ENCODE results near the gene OTUB1. TPM values are rescaled to one million over a fixed set of nuclear protein-coding genes. Genes with fewer than 3 reads are reported as not detected.

The OTUB1 gene
- polyA plus RNA-seq, 2 donors, result 54.6 to 91.5 TPM

DNA sequence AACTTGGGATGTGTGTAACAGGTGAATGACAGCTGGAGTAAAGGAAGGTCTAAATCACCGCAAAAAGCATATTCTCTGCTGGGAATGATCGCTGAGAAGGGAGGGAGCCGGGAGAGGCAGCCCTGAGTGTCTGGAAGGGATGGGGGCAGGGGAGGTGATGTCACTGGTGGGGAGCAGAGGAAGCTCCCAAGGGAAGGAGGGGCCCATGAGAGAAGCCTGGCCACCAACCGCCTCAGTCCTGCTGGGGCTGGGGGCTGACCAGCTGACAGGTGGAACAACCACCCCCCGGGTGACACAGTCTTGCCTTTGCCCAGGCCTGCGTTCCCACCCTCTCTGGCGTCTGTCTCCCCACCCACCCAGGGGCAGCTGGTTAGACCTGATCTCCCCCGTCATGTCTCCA lies 43.5 kb downstream of the OTUB1 start:
- Histone ChIP-seq H3K4me1 (ENCODE audit: control insufficient read depth in 2 of 2, insufficient read depth in 2 of 2, low read length in 1 of 2) (peaks cover 0 to 3% of the 10 kb centered on the region in 2 donors), H3K4me3 (ENCODE audit: low read depth in 1 of 2, low read length in 2 of 2) (no peak overlapping the region), H3K9me3 (ENCODE audit: control insufficient read depth in 2 of 2, insufficient read depth in 1 of 2, low read depth in 1 of 2, low read length in 1 of 2) (no peaks in the 10 kb centered on the region), H3K36me3 (ENCODE audit: control insufficient read depth in 2 of 2, insufficient read depth in 2 of 2, low read length in 1 of 2) (no peaks in the 10 kb centered on the region), H3K27me3 (ENCODE audit: control insufficient read depth in 1 of 2, insufficient read depth in 2 of 2, low read length in 2 of 2) (no peaks in the 10 kb centered on the region), H3K27ac (ENCODE audit: low read depth in 2 of 2, low read length in 1 of 2) (no peak overlapping the region)
- WGBS, 2 donors, result 80 to 83% methylated on average over 5 to 8 of the region's 8 CpGs

DNA sequence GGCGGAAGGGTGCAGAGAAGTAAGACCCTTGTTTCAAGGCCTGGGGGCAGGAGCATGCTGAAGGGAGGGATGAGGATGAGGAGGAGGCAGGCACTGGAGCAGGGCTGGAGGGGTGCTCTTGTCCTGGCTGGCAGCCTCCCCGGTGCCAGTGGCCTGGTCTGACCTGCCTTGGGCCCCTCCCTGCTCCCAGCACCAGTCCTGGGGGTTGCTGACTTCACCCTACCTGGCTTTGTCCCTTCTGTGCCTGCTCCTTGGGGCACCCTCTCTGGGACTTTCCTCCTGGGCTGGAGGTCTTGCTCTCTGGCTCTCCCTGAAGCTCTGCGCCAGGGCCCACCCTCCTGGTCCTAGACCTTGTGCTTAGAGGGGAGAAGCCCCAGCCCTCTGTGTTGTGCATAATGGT lies 44.8 kb downstream of the OTUB1 start:
- Histone ChIP-seq H3K27ac (ENCODE audit: low read depth in 2 of 2, low read length in 1 of 2) (no peak overlapping the region), H3K4me3 (ENCODE audit: low read depth in 1 of 2, low read length in 2 of 2) (no peak overlapping the region), H3K36me3 (ENCODE audit: control insufficient read depth in 2 of 2, insufficient read depth in 2 of 2, low read length in 1 of 2) (no peaks in the 10 kb centered on the region), H3K4me1 (ENCODE audit: control insufficient read depth in 2 of 2, insufficient read depth in 2 of 2, low read length in 1 of 2) (peaks cover 0 to 6% of the 10 kb centered on the region in 2 donors), H3K9me3 (ENCODE audit: control insufficient read depth in 2 of 2, insufficient read depth in 1 of 2, low read depth in 1 of 2, low read length in 1 of 2) (no peaks in the 10 kb centered on the region), H3K27me3 (ENCODE audit: control insufficient read depth in 1 of 2, insufficient read depth in 2 of 2, low read length in 2 of 2) (peaks cover 0 to 6% of the 10 kb centered on the region in 2 donors)
- 77 to 82% methylated on average over 3 of the region's 3 CpGs for WGBS, 2 donors

DNA sequence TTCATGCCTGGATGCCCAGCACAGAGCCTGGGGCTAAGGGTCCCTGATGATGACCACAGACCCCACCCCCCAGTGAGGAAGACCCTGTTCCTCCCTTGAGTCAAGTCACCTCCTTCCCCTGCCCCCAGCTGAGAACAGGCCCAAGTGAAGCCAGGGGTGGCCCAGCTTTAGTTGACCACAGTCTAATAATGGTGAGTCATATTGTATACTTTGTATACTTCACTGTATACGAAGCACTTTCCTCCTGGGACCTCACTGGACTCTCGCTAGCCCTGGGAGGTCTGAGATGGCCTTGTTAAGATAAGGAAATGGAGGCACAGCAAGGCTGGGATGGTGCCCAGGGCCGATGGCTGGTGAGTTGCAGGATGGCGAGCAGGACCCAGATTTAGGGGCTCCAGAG lies 45.8 kb downstream of the OTUB1 start:
- H3K27me3 ChIP-seq (ENCODE audit: control insufficient read depth in 1 of 2, insufficient read depth in 2 of 2, low read length in 2 of 2), result peaks cover 0 to 13% of the 10 kb centered on the region in 2 donors

DNA sequence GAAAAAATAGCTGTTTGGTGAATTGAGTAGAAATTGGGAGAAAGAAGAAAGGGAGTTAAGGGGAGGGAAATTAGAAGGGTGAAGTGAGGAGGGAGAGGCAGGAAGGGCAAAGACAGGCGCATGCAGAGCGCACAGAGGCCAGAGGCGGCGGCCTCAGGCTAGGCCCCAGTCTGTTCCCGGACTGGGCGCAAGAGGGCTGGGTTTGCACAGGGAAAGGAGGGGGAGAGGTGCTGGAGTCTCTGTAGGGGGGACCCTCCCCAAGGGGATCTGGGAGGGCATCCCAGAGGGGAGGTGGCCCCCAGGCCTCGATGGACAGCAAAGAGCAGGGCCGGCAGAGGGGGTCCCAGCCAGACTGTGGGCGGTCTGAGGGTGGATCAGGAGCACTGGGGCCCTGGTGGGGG lies 48.2 kb downstream of the OTUB1 start:
- H3K27me3 ChIP-seq (ENCODE audit: control insufficient read depth in 1 of 2, insufficient read depth in 2 of 2, low read length in 2 of 2), result peaks cover 0 to 13% of the 10 kb centered on the region in 2 donors
- H3K27ac ChIP-seq (ENCODE audit: low read depth in 2 of 2, low read length in 1 of 2), result no peak overlapping the region
- WGBS, 2 donors, result 63 to 68% methylated on average over 8 to 9 of the region's 9 CpGs
- H3K36me3 ChIP-seq (ENCODE audit: control insufficient read depth in 2 of 2, insufficient read depth in 2 of 2, low read length in 1 of 2), result no peaks in the 10 kb centered on the region
- H3K4me1 ChIP-seq (ENCODE audit: control insufficient read depth in 2 of 2, insufficient read depth in 2 of 2, low read length in 1 of 2), result peaks cover 0 to 3% of the 10 kb centered on the region in 2 donors
- no peak overlapping the region for H3K4me3 ChIP-seq (ENCODE audit: low read depth in 1 of 2, low read length in 2 of 2)
- H3K9me3 ChIP-seq (ENCODE audit: control insufficient read depth in 2 of 2, insufficient read depth in 1 of 2, low read depth in 1 of 2, low read length in 1 of 2), result peaks cover 0 to 4% of the 10 kb centered on the region in 2 donors

More for the DNA sequence above, 45.8 kb downstream of the OTUB1 start:
- no peak overlapping the region for H3K4me3 ChIP-seq (ENCODE audit: low read depth in 1 of 2, low read length in 2 of 2)
- WGBS, 2 donors, result 78 to 88% methylated on average over 4 of the region's 4 CpGs
- H3K9me3 ChIP-seq (ENCODE audit: control insufficient read depth in 2 of 2, insufficient read depth in 1 of 2, low read depth in 1 of 2, low read length in 1 of 2), result no peaks in the 10 kb centered on the region
- H3K27ac ChIP-seq (ENCODE audit: low read depth in 2 of 2, low read length in 1 of 2), result no peak overlapping the region
- no peaks in the 10 kb centered on the region for H3K36me3 ChIP-seq (ENCODE audit: control insufficient read depth in 2 of 2, insufficient read depth in 2 of 2, low read length in 1 of 2)
- H3K4me1 ChIP-seq (ENCODE audit: control insufficient read depth in 2 of 2, insufficient read depth in 2 of 2, low read length in 1 of 2), result peaks cover 0 to 6% of the 10 kb centered on the region in 2 donors

DNA sequence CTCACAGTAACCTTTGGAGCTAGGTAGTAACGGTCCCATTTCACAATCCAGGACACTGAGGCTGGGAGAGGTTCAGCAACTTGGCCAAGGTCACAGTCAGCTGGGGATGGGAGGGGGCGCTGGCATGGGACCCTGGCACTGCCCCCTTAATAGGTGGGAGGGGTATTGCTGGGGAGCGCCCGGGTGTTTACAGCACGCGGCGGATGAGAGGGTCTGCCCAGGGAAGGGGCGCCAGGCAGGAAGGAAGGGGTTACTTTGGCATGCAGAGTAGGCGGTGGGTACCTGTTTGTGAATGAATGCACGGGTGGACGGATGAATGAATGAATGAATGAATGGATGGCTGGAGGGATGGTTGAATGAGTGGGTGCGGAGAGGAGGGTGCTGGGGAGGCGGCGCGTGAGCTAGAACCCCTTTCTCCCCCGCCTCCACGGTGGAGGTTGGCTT lies 48.9 kb downstream of the OTUB1 start:
- Histone ChIP-seq H3K27me3 (ENCODE audit: control insufficient read depth in 1 of 2, insufficient read depth in 2 of 2, low read length in 2 of 2) (peaks cover 0 to 13% of the 10 kb centered on the region in 2 donors), H3K4me1 (ENCODE audit: control insufficient read depth in 2 of 2, insufficient read depth in 2 of 2, low read length in 1 of 2) (peaks cover 0 to 3% of the 10 kb centered on the region in 2 donors), H3K36me3 (ENCODE audit: control insufficient read depth in 2 of 2, insufficient read depth in 2 of 2, low read length in 1 of 2) (no peaks in the 10 kb centered on the region), H3K9me3 (ENCODE audit: control insufficient read depth in 2 of 2, insufficient read depth in 1 of 2, low read depth in 1 of 2, low read length in 1 of 2) (peaks cover 0 to 4% of the 10 kb centered on the region in 2 donors), H3K4me3 (ENCODE audit: low read depth in 1 of 2, low read length in 2 of 2) (peak overlapping the region in 1 of 2 donors; percentile 48), H3K27ac (ENCODE audit: low read depth in 2 of 2, low read length in 1 of 2) (no peak overlapping the region)
- 10 to 11% methylated on average over 16 to 17 of the region's 17 CpGs for WGBS, 2 donors

DNA sequence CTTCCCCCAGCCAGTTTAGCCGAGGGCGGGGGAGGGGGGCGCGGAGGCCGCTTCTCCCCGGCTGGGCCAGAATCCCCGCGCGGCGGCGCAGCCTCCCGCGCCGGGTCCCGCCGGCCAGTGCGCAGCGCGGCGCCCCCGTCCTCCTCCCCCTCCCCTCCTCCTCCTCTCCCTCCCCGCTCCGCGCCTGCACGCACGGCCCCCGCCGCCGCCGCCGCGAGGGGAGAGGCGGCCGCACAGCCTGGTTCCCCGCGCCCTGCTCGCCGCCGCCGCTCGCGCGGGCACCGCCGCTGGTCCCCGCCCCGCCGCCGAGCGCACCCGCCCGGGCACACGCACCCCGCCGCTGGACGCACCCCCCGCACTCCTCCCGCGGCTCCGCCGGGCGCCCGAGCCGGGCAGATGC lies 49.3 kb downstream of the OTUB1 start, which contains the start of gene FLRT1:
Gene FLRT1 (plus strand): TSS at position 356 of the 400 bp plus-strand sequence. CDS start 80,337 bp downstream, outside the sequence.
- peaks cover 0 to 13% of the 10 kb centered on the region in 2 donors for H3K27me3 ChIP-seq (ENCODE audit: control insufficient read depth in 1 of 2, insufficient read depth in 2 of 2, low read length in 2 of 2)
- H3K36me3 ChIP-seq (ENCODE audit: control insufficient read depth in 2 of 2, insufficient read depth in 2 of 2, low read length in 1 of 2), result no peaks in the 10 kb centered on the region
- peaks cover 0 to 3% of the 10 kb centered on the region in 2 donors for H3K4me1 ChIP-seq (ENCODE audit: control insufficient read depth in 2 of 2, insufficient read depth in 2 of 2, low read length in 1 of 2)
- no peak within 1 kb of the TSS for H3K27ac ChIP-seq (ENCODE audit: low read depth in 2 of 2, low read length in 1 of 2)
- WGBS, 2 donors, result 1 to 7% methylated on average over 3 to 52 of the region's 64 CpGs
- peaks cover 0 to 4% of the 10 kb centered on the region in 2 donors for H3K9me3 ChIP-seq (ENCODE audit: control insufficient read depth in 2 of 2, insufficient read depth in 1 of 2, low read depth in 1 of 2, low read length in 1 of 2)
- H3K4me3 ChIP-seq (ENCODE audit: low read depth in 1 of 2, low read length in 2 of 2), result peak within 1 kb of the TSS; percentile 30 to 48

DNA sequence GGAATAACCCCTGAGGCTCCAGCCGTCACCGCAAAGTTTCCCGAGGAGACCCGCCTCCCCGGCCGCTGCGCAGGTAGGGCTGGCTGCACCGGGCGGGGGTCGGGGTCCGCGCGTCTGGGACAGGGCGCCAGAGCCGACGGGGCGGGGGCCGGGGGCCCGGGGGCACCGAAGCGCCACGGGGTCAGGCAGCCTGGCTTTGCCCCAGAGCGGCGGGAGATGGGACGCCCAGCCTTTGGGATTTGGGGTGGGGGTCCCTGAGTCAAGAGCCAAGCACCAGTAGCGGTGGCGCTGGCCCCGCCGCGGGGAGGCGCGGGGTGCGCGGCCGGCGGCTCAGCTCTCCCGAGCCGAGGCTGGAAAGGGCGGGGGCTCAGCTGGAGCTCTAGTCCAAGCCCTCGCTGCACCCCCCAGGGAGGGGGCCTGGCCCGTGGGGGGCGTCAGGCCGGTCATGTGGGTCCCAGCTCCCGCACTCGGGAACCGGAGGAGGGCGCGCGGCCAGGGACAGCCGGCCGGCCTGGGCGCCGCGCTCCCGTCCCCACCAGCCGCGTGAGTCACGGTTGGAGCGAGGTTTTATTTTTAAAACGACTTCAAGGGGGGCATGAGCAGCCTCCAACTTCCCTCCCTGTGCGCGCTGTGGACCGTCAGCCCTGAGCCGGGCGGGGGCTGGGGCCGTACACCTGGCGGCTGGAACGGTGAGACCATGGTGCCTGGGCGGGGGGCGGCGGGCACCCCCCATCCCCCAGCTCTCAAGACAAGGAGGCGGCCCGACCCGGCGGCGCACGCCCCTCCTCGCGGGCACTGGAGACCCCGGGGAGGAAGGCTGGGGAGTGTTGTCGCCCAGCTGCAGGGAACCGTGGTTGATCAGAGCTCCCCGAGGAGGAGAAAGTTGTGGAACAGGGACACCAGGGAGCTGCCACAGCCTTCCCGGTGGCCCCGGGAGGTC lies 50.1 kb downstream of the OTUB1 start:
- 2% methylated on average over 61 to 85 of the region's 85 CpGs for WGBS, 2 donors
- H3K27ac ChIP-seq (ENCODE audit: low read depth in 2 of 2, low read length in 1 of 2), result no peak overlapping the region
- peak overlapping the region; percentile 30 to 48 for H3K4me3 ChIP-seq (ENCODE audit: low read depth in 1 of 2, low read length in 2 of 2)
- H3K4me1 ChIP-seq (ENCODE audit: control insufficient read depth in 2 of 2, insufficient read depth in 2 of 2, low read length in 1 of 2), result peaks cover 0 to 3% of the 10 kb centered on the region in 2 donors
- H3K27me3 ChIP-seq (ENCODE audit: control insufficient read depth in 1 of 2, insufficient read depth in 2 of 2, low read length in 2 of 2), result peaks cover 0 to 13% of the 10 kb centered on the region in 2 donors
- no peaks in the 10 kb centered on the region for H3K36me3 ChIP-seq (ENCODE audit: control insufficient read depth in 2 of 2, insufficient read depth in 2 of 2, low read length in 1 of 2)
- peaks cover 0 to 4% of the 10 kb centered on the region in 2 donors for H3K9me3 ChIP-seq (ENCODE audit: control insufficient read depth in 2 of 2, insufficient read depth in 1 of 2, low read depth in 1 of 2, low read length in 1 of 2)

DNA sequence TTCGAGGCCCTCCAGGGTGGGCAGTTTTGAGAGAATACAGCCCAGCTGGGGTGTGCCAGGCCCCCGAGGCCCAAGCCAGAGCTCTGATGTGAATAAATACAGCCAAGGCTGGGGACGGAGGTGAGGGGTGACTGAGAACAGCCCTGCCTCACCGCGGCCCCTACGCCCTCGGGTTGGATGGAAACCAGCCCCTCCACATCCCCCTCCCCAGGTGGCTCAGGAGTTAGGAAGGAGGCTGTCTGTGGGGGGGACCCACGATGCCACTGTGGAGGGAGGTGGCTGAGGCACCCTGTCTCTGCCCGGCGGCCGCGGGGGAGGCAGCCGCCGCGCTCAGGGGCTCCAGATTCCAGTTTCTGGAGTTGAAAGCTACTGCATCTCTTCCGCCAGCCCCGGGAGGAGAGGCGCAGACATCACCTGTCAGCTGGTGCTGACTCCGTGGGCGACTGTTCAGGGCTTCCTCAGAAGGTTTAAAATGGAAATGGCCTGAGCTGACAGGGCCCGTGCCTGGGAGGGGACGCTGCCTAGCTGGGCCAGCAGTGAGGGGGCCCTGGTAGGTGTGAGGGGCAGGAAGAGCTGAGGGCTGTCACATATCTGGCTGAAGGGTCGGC lies 50.9 kb downstream of the OTUB1 start:
- peaks cover 0 to 3% of the 10 kb centered on the region in 2 donors for H3K4me1 ChIP-seq (ENCODE audit: control insufficient read depth in 2 of 2, insufficient read depth in 2 of 2, low read length in 1 of 2)
- H3K27ac ChIP-seq (ENCODE audit: low read depth in 2 of 2, low read length in 1 of 2), result no peak overlapping the region
- peaks cover 0 to 4% of the 10 kb centered on the region in 2 donors for H3K9me3 ChIP-seq (ENCODE audit: control insufficient read depth in 2 of 2, insufficient read depth in 1 of 2, low read depth in 1 of 2, low read length in 1 of 2)
- WGBS, 2 donors, result 28 to 38% methylated on average over 21 to 23 of the region's 23 CpGs
- peaks cover 0 to 13% of the 10 kb centered on the region in 2 donors for H3K27me3 ChIP-seq (ENCODE audit: control insufficient read depth in 1 of 2, insufficient read depth in 2 of 2, low read length in 2 of 2)
- H3K4me3 ChIP-seq (ENCODE audit: low read depth in 1 of 2, low read length in 2 of 2), result no peak overlapping the region
- H3K36me3 ChIP-seq (ENCODE audit: control insufficient read depth in 2 of 2, insufficient read depth in 2 of 2, low read length in 1 of 2), result no peaks in the 10 kb centered on the region

DNA sequence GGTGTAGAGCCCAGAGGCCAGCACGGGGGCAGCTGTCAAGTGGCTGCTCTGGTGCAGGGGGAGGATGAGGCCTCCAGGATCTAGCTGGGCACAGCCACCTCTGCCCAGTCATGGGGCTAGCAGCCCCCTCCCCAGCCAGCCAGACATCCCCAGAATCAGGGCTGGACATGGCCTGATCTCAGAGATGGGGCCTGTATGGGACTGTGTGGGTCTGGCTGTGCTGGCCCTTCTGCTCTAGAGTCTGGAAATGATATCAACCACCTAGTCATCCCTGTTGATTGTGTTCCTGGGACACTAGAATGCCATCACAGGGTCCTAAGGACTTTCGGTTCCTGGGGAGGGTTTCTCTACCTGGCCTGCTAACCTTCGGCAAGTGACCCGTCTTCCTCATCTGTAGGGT lies 52.3 kb downstream of the OTUB1 start:
- Histone ChIP-seq H3K9me3 (ENCODE audit: control insufficient read depth in 2 of 2, insufficient read depth in 1 of 2, low read depth in 1 of 2, low read length in 1 of 2) (peaks cover 0 to 4% of the 10 kb centered on the region in 2 donors), H3K27me3 (ENCODE audit: control insufficient read depth in 1 of 2, insufficient read depth in 2 of 2, low read length in 2 of 2) (peaks cover 0 to 13% of the 10 kb centered on the region in 2 donors), H3K27ac (ENCODE audit: low read depth in 2 of 2, low read length in 1 of 2) (no peak overlapping the region), H3K4me3 (ENCODE audit: low read depth in 1 of 2, low read length in 2 of 2) (no peak overlapping the region), H3K36me3 (ENCODE audit: control insufficient read depth in 2 of 2, insufficient read depth in 2 of 2, low read length in 1 of 2) (no peaks in the 10 kb centered on the region), H3K4me1 (ENCODE audit: control insufficient read depth in 2 of 2, insufficient read depth in 2 of 2, low read length in 1 of 2) (peaks cover 0 to 3% of the 10 kb centered on the region in 2 donors)
- WGBS, 2 donors, result 97 to 100% methylated on average over 4 of the region's 4 CpGs
